ENCODE data around the gene CAMSAP1.

- TF ChIP-seq CTCF (IDR thresholded peaks at IDR 0.05 in 8 of 11, conservative IDR thresholded peaks at IDR 0.05 in 3 of 11) (no peak), POLR2AphosphoS5 (IDR thresholded peaks at IDR 0.05) (no peak), POLR2A (IDR thresholded peaks at IDR 0.05) (no peak)
Measured at GRCh38 chr9:135901031-135901758, 6.2 kb downstream of the CAMSAP1 start.
